Trophoblast cell (in vitro differentiated cells and primary cell): Measurements from ENCODE around the gene ADGRL1.
A peak's percentile ranks its signal among the peaks of the same experiment; 100 is the strongest.
"Not testable (repeated sequence)": the region's sequence is repeated elsewhere in the genome, so short reads cannot be mapped to it uniquely, and the experiment has no call there.

Experiments used
- DNase-seq, 2 donors: peaks; one replicate each; pipeline ENCODE4 v3.0.0-alpha.2; 2016
- H2AFZ ChIP-seq: 2 replicates; pipeline ENCODE4 v1.6.1; 2013; ENCODE audit warnings: low read length, moderate library complexity, mild to moderate bottlenecking; ENCODE audit not compliant: insufficient read depth, poor library complexity
- H2AK5ac ChIP-seq: 2 replicates; pipeline ENCODE4 v1.6.1; 2013; ENCODE audit warnings: mild to moderate bottlenecking, low read length
- H2BK120ac ChIP-seq: 2 replicates; pipeline ENCODE4 v1.6.1; 2013; ENCODE audit warnings: low read length, mild to moderate bottlenecking, moderate library complexity; ENCODE audit not compliant: insufficient read depth, poor library complexity
- H2BK12ac ChIP-seq: 2 replicates; pipeline ENCODE4 v1.6.1; 2013; ENCODE audit warnings: mild to moderate bottlenecking, low read length, moderate library complexity
- H2BK5ac ChIP-seq: 2 replicates; pipeline ENCODE4 v1.6.1; 2013; ENCODE audit warnings: low read length, low read depth, moderate library complexity, mild to moderate bottlenecking; ENCODE audit not compliant: poor library complexity
- H3K14ac ChIP-seq: 2 replicates; pipeline ENCODE4 v1.6.1; 2013; ENCODE audit warnings: mild to moderate bottlenecking, low read length
- H3K18ac ChIP-seq: 2 replicates; pipeline ENCODE4 v1.6.1; 2013; ENCODE audit warnings: mild to moderate bottlenecking, low read length
- H3K23ac ChIP-seq: 2 replicates; pipeline ENCODE4 v1.6.1; 2013; ENCODE audit warnings: low read length
- H3K27ac ChIP-seq: 2 replicates; pipeline ENCODE4 v1.5.1; 2013; ENCODE audit warnings: low read depth, mild to moderate bottlenecking, inconsistent platforms, low read length, moderate library complexity
- H3K27me3 ChIP-seq: 2 replicates; pipeline ENCODE4 v1.6.1; 2013; ENCODE audit warnings: inconsistent platforms, mild to moderate bottlenecking, low read length, moderate library complexity; ENCODE audit not compliant: insufficient read depth
- H3K36me3 ChIP-seq, 2 experiments: 1 replicate in 1 of 2; 2 replicates in 1 of 2; pipeline ENCODE4 v1.6.1; 2013; ENCODE audit warnings: low read length in 2 of 2, mild to moderate bottlenecking in 2 of 2, moderate library complexity in 1 of 2; ENCODE audit not compliant: insufficient read depth in 2 of 2, control insufficient read depth in 1 of 2
- H3K4ac ChIP-seq: 2 replicates; pipeline ENCODE4 v1.6.1; 2013; ENCODE audit warnings: low read depth, mild to moderate bottlenecking, low read length, moderate library complexity
- H3K4me1 ChIP-seq, 2 experiments: 1 replicate in 1 of 2; 2 replicates in 1 of 2; pipeline ENCODE4 v1.6.1; 2013; ENCODE audit warnings: low read length in 2 of 2, mild to moderate bottlenecking in 2 of 2, moderate library complexity in 1 of 2; ENCODE audit not compliant: insufficient read depth in 2 of 2, control insufficient read depth in 1 of 2
- H3K4me2 ChIP-seq: 2 replicates; pipeline ENCODE4 v1.6.1; 2013; ENCODE audit warnings: inconsistent platforms, mild to moderate bottlenecking, low read length, moderate library complexity
- H3K4me3 ChIP-seq: 2 replicates; pipeline ENCODE4 v1.5.1; 2013; ENCODE audit warnings: mild to moderate bottlenecking, low read depth, low read length, inconsistent platforms
- H3K79me1 ChIP-seq: one replicate; pipeline ENCODE4 v1.6.1; 2013; ENCODE audit warnings: low read length
- H3K79me2 ChIP-seq: 2 replicates; pipeline ENCODE4 v1.6.1; 2013; ENCODE audit warnings: low read length, mild to moderate bottlenecking; ENCODE audit not compliant: control insufficient read depth, insufficient read depth, poor library complexity
- H3K9ac ChIP-seq: 2 replicates; pipeline ENCODE4 v1.6.1; 2013; ENCODE audit warnings: mild to moderate bottlenecking, low read length
- H3K9me3 ChIP-seq: 2 replicates; pipeline ENCODE4 v1.6.1; 2013; ENCODE audit warnings: low read depth, mild to moderate bottlenecking, control low read depth, inconsistent platforms, low read length; ENCODE audit not compliant: insufficient read depth
- H4K12ac ChIP-seq: 2 replicates; pipeline ENCODE4 v1.6.1; 2013; ENCODE audit warnings: low read depth, mild to moderate bottlenecking, low read length, moderate library complexity
- H4K8ac ChIP-seq: 2 replicates; pipeline ENCODE4 v1.6.1; 2013; ENCODE audit warnings: low read depth, mild to moderate bottlenecking, low read length, moderate library complexity
- H4K91ac ChIP-seq: one replicate; pipeline ENCODE4 v1.6.1; 2013; ENCODE audit warnings: low read depth, mild to moderate bottlenecking, low read length, moderate library complexity
- WGBS: extraction: QIAGEN DNeasy Blood & Tissue Kit; methylation state at CpG from one replicate; pipeline ENCODE4 v1.1.7; 2013; ENCODE audit warnings: missing lambda C conversion rate; ENCODE audit not compliant: insufficient read length, insufficient coverage; ENCODE audit errors: extremely low coverage; 5-methylcytosine and 5-hydroxymethylcytosine counted together

Gene ADGRL1

DNA sequence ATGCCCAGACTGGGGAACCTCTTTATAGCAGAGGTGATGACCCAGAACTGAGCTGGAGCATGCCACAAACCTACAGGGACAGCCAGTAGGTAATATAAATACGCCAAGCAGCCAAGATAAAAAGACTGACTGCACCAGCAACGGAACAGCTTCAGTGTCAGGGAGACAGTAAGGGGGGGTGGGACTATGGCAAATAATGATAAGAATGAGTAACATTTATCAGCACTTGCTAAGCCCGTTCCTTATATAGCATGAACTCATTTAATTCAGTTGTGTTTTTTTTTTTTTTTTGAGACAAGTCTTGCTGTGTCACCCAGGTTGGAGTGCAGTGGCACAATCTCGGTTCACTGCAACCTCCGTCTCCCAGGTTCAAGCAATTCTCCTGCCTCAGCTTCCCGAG, 20.5 kb upstream of the ADGRL1 start:
- H2AFZ ChIP-seq, H3K14ac ChIP-seq, DNase-seq, H2BK12ac ChIP-seq, H3K4ac ChIP-seq, H4K8ac ChIP-seq, H3K4me2 ChIP-seq, H3K4me1 ChIP-seq, H3K9me3 ChIP-seq, H3K79me1 ChIP-seq, H2AK5ac ChIP-seq, H3K9ac ChIP-seq, H3K36me3 ChIP-seq, H3K23ac ChIP-seq, H2BK5ac ChIP-seq, H3K18ac ChIP-seq, H3K27ac ChIP-seq, H4K12ac ChIP-seq, H3K4me3 ChIP-seq, H2BK120ac ChIP-seq, H3K79me2 ChIP-seq, H3K27me3 ChIP-seq, H4K91ac ChIP-seq: not testable (repeated sequence)
- no CpG with 5 or more reads among the region's 6 CpGs for WGBS

DNA sequence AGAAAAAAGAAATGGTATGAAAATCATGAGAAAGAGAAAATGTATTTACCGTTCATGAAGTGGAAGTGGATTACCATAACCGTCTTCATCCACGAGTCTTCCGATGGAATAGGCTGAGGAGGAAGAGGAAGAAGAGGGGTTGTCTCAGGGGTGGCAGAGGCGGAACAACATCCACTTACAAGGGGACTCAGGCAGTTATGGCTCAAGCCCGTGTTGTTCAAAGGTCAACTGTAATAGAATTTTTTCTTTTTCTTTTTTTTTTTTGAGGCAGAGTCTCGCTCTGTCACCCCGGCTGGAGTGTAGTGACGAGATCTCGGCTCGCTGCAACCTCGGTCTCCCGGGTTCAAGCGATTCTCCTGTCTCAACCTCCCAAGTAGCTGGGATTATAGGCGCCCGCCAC, 16.9 kb upstream of the ADGRL1 start:
- Histone ChIP-seq H3K18ac (no peak overlapping the region), H3K27ac (no peak overlapping the region), H2AK5ac (no peak overlapping the region), H3K36me3 (no peaks in the 10 kb centered on the region), H2BK120ac (no peak overlapping the region), H3K4me2 (no peak overlapping the region), H2AFZ (no peak overlapping the region), H3K14ac (no peak overlapping the region), H3K79me1 (no peaks in the 10 kb centered on the region), H3K4me1 (no peaks in the 10 kb centered on the region), H4K12ac (no peak overlapping the region), H3K9ac (no peak overlapping the region), H3K23ac (no peak overlapping the region), H4K8ac (no peak overlapping the region), H3K79me2 (no peaks in the 10 kb centered on the region), H4K91ac (no peak overlapping the region), H3K4ac (no peak overlapping the region), H3K4me3 (no peak overlapping the region), H2BK5ac (no peak overlapping the region), H3K27me3 (no peaks in the 10 kb centered on the region), H3K9me3 (no peaks in the 10 kb centered on the region), H2BK12ac (no peak overlapping the region)
- DNase-seq, result no peak
- WGBS, result no CpG with 5 or more reads among the region's 16 CpGs

DNA sequence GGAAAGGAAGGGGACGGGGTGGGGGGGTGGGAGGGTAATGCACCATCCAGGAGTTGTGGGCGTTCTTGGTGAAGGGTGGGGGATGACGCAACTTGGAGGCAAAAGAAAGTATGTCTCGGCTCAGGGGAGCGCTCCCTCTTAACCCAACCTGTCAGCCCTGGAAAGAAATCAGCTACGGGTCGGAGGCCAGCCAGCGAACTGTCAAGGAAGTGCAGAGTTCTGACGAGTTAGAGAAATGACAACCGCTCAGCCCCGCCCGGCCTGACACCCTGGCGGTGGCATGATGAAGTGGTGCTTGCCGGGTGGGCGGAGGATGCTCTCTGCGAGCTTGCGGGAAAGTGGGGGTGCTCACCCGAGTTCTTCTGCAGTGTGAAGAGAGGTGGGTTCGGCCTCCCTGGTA, 15.4 kb upstream of the ADGRL1 start:
- not testable (repeated sequence) for H2AFZ ChIP-seq, H3K79me2 ChIP-seq, H3K4ac ChIP-seq, H4K91ac ChIP-seq, H3K18ac ChIP-seq, H2BK5ac ChIP-seq, H3K9me3 ChIP-seq, H3K36me3 ChIP-seq, H3K27me3 ChIP-seq, H3K79me1 ChIP-seq, H3K4me1 ChIP-seq, H3K23ac ChIP-seq, H4K8ac ChIP-seq, H2BK120ac ChIP-seq, H2BK12ac ChIP-seq, H4K12ac ChIP-seq, H3K14ac ChIP-seq, H3K4me3 ChIP-seq, H3K4me2 ChIP-seq, H2AK5ac ChIP-seq, H3K27ac ChIP-seq, H3K9ac ChIP-seq
- peak; percentile 29 to 55 for DNase-seq
- no CpG with 5 or more reads among the region's 19 CpGs for WGBS

DNA sequence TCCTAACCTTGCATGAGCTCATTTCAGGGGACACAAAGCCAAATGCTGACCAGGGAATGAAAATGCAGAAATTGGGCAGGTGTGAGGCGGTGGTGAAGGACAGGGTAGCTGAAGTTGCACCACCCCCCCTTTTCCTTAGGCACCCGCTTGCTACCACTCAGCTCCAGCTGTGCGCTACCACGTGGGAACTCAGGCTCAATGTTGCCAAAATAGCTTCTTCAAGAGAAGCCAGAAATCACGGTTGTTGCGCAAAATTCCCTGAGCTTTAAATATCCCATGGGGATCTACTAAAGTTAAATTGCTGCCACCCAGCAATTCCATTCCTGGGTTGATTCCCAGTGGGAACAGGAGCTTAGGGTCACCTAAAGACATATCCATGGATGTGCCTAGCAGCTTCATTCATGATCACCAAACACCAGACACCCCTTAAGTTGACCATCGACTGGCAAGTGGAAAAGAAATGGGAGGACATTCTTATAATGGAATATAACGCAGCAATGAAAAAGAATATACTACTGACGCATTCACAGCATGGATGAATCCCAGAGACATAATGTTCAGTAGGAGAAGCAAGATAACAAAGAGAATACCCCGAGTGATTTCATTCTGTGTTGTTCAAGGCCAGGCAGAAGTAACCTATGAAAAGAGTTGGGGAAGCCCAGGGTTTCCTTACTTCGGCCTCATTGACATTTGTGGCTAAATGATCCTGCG, 12.8 kb upstream of the ADGRL1 start:
- no peak overlapping the region for H3K14ac ChIP-seq
- no peak overlapping the region for H3K4ac ChIP-seq
- no peak overlapping the region for H3K18ac ChIP-seq
- H3K79me2 ChIP-seq, result no peaks in the 10 kb centered on the region
- no peak overlapping the region for H4K91ac ChIP-seq
- H2AK5ac ChIP-seq, result no peak overlapping the region
- no peak overlapping the region for H2AFZ ChIP-seq
- H4K12ac ChIP-seq, result no peak overlapping the region
- no CpG with 5 or more reads among the region's 12 CpGs for WGBS
- H3K9ac ChIP-seq, result no peak overlapping the region
- no peak overlapping the region for H4K8ac ChIP-seq
- H3K4me2 ChIP-seq, result no peak overlapping the region
- H2BK120ac ChIP-seq, result no peak overlapping the region
- no peaks in the 10 kb centered on the region for H3K36me3 ChIP-seq
- H3K4me1 ChIP-seq, result no peaks in the 10 kb centered on the region
- H3K23ac ChIP-seq, result no peak overlapping the region
- no peak overlapping the region for H3K4me3 ChIP-seq
- no peaks in the 10 kb centered on the region for H3K79me1 ChIP-seq
- H3K27ac ChIP-seq, result no peak overlapping the region
- DNase-seq, result no peak
- no peak overlapping the region for H2BK12ac ChIP-seq
- H2BK5ac ChIP-seq, result no peak overlapping the region
- no peaks in the 10 kb centered on the region for H3K27me3 ChIP-seq
- H3K9me3 ChIP-seq, result no peaks in the 10 kb centered on the region
